ENCODE results near the gene HERC4. TPM values are rescaled to one million over a fixed set of nuclear protein-coding genes. Genes with fewer than 3 reads are reported as not detected.

The HERC4 gene
- total RNA-seq, 1 donor from 2014 or later = 74.2 TPM

GRCh38 chr10:67875340-67876238 lies 199.5 kb downstream of the HERC4 start:
- H4K20me1 ChIP-seq (ENCODE audit: low read depth) = no peaks in the 10 kb centered on the region
- no peaks in the 10 kb centered on the region for H3K79me2 ChIP-seq (ENCODE audit: low read depth)
- H2AFZ ChIP-seq (replicated peaks) = no peak overlapping the region
- H3K4me3 Mint-ChIP-seq = no peak overlapping the region
- no peaks in the 10 kb centered on the region for H3K27me3 Mint-ChIP-seq (ENCODE audit: insufficient read depth, low read depth)
- no peak overlapping the region for H3K4me3 ChIP-seq
- H3K27me3 ChIP-seq = no peaks in the 10 kb centered on the region
- H3K4me2 ChIP-seq = no peak overlapping the region
- H3K27ac ChIP-seq = no peak overlapping the region
- H3K9me3 ChIP-seq (ENCODE audit: low read depth) = no peaks in the 10 kb centered on the region
- H3K27ac Mint-ChIP-seq = no peak overlapping the region
- H3K4me1 Mint-ChIP-seq = no peaks in the 10 kb centered on the region
- no peak for DNase-seq (ENCODE audit: low spot score)
- no peaks in the 10 kb centered on the region for H3K9me3 Mint-ChIP-seq
- TF ChIP-seq EZH2 (IDR thresholded peaks at IDR 0.05) (no peak), EZH2phosphoT487 (IDR thresholded peaks at IDR 0.05) (no peak)
- TF ChIP-seq, protein P1, sequence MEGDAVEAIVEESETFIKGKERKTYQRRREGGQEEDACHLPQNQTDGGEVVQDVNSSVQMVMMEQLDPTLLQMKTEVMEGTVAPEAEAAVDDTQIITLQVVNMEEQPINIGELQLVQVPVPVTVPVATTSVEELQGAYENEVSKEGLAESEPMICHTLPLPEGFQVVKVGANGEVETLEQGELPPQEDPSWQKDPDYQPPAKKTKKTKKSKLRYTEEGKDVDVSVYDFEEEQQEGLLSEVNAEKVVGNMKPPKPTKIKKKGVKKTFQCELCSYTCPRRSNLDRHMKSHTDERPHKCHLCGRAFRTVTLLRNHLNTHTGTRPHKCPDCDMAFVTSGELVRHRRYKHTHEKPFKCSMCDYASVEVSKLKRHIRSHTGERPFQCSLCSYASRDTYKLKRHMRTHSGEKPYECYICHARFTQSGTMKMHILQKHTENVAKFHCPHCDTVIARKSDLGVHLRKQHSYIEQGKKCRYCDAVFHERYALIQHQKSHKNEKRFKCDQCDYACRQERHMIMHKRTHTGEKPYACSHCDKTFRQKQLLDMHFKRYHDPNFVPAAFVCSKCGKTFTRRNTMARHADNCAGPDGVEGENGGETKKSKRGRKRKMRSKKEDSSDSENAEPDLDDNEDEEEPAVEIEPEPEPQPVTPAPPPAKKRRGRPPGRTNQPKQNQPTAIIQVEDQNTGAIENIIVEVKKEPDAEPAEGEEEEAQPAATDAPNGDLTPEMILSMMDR (IDR thresholded peaks at IDR 0.05) = no peak
- no peaks in the 10 kb centered on the region for H3K36me3 ChIP-seq
- no peaks in the 10 kb centered on the region for H3K36me3 Mint-ChIP-seq
- H3F3A ChIP-seq (ENCODE audit: low read depth) = no peaks in the 10 kb centered on the region
- no peaks in the 10 kb centered on the region for H3K4me1 ChIP-seq
- no peak overlapping the region for H3K9ac ChIP-seq

Small RNAs within 50 kb of the gene (small RNA-seq; reads per million reads assigned to genes)
- not detected for gene RN7SL220P

Other genes starting within 250 kb of the HERC4 start
- 3.5 and 3.7 TPM in 2 replicates for gene DNAJC12, start 237.1 kb downstream of the HERC4 start, total RNA-seq (ENCODE audit: low replicate concordance)
- 26.2 and 48.5 TPM in 2 replicates for gene SIRT1, start 190.6 kb downstream of the HERC4 start, total RNA-seq (ENCODE audit: low replicate concordance)
- gene MYPN, start 34.2 kb upstream of the HERC4 start, total RNA-seq (ENCODE audit: low replicate concordance) = not detected in 2 replicates
- gene ATOH7, start 156.8 kb upstream of the HERC4 start, total RNA-seq (ENCODE audit: low replicate concordance) = 0.93 TPM in 1 of 2 replicates, not detected in the other

Measured in neural progenitor cell (in vitro differentiated cells).